HEK293 (cell line): ENCODE measurements around the gene MRPL11.

Source experiments
- ATF2 ChIP-seq: fragments of 450-650 bp; formaldehyde crosslinking; IDR thresholded peaks from 2 replicates; pipeline ENCODE4 v1.5.1; 2016; ENCODE audit warnings: missing biosample characterization, missing genetic modification characterization, low read depth
- BCL11A ChIP-seq: fragments of 450-650 bp; formaldehyde crosslinking; IDR thresholded peaks from 2 replicates; pipeline ENCODE4 v1.5.1; 2016; ENCODE audit warnings: low read depth, missing biosample characterization, missing genetic modification characterization
- BCL11B ChIP-seq: fragments of 450-650 bp; formaldehyde crosslinking; IDR thresholded peaks from 2 replicates; pipeline ENCODE4 v1.5.1; 2016; ENCODE audit warnings: low read depth, missing biosample characterization, missing genetic modification characterization
- EGR2 ChIP-seq: fragments of 450-650 bp; formaldehyde crosslinking; IDR thresholded peaks from 2 replicates; pipeline ENCODE4 v1.5.1; 2016; ENCODE audit warnings: low read depth, missing biosample characterization, missing genetic modification characterization
- IKZF3 ChIP-seq: fragments of 450-650 bp; IDR thresholded peaks from 2 replicates; pipeline ENCODE4 v1.5.0; 2018; ENCODE audit warnings: missing biosample characterization, mild to moderate bottlenecking, missing genetic modification characterization, moderate library complexity
- KLF9 ChIP-seq: fragments of 450-650 bp; formaldehyde crosslinking; IDR thresholded peaks from 2 replicates; pipeline ENCODE4 v1.5.1; 2016; ENCODE audit warnings: missing biosample characterization, missing genetic modification characterization, low read depth
- SP2 ChIP-seq: fragments of 450-650 bp; formaldehyde crosslinking; IDR thresholded peaks from 2 replicates; pipeline ENCODE4 v1.5.1; 2016; ENCODE audit warnings: missing biosample characterization, missing genetic modification characterization
- TRIM28 ChIP-seq: IDR thresholded peaks from 2 replicates; pipeline ENCODE4 v1.6.1; 2011; ENCODE audit warnings: low read length, control low read depth, borderline replicate concordance
- WT1 ChIP-seq: fragments of 450-650 bp; formaldehyde crosslinking; IDR thresholded peaks from 2 replicates; pipeline ENCODE4 v1.5.1; 2016; ENCODE audit warnings: missing biosample characterization, missing genetic modification characterization
- ZFHX2 ChIP-seq: fragments of 450-650 bp; formaldehyde crosslinking; conservative IDR thresholded peaks from 2 replicates; pipeline ENCODE4 v1.5.1; 2016; ENCODE audit warnings: missing biosample characterization, missing genetic modification characterization
- ZFP3 ChIP-seq: fragments of 450-650 bp; formaldehyde crosslinking; IDR thresholded peaks from 2 replicates; pipeline ENCODE4 v1.5.1; 2016; ENCODE audit warnings: low read depth, missing biosample characterization, missing genetic modification characterization
- ZNF10 ChIP-seq: fragments of 450-650 bp; formaldehyde crosslinking; IDR thresholded peaks from 2 replicates; pipeline ENCODE4 v1.5.1; 2017; ENCODE audit warnings: missing biosample characterization, missing genetic modification characterization
- ZNF112 ChIP-seq: fragments of 450-650 bp; formaldehyde crosslinking; IDR thresholded peaks from 2 replicates; pipeline ENCODE4 v1.5.0; 2017; ENCODE audit warnings: missing biosample characterization, missing genetic modification characterization
- ZNF114 ChIP-seq: fragments of 450-650 bp; formaldehyde crosslinking; IDR thresholded peaks from 2 replicates; pipeline ENCODE4 v1.5.0; 2017; ENCODE audit warnings: missing biosample characterization, missing genetic modification characterization
- ZNF169 ChIP-seq: fragments of 450-650 bp; formaldehyde crosslinking; IDR thresholded peaks from 2 replicates; pipeline ENCODE4 v1.5.1; 2016; ENCODE audit warnings: missing biosample characterization, missing genetic modification characterization
- ZNF2 ChIP-seq: fragments of 450-650 bp; formaldehyde crosslinking; IDR thresholded peaks from 2 replicates; pipeline ENCODE4 v1.5.1; 2016; ENCODE audit warnings: missing biosample characterization, missing genetic modification characterization
- ZNF211 ChIP-seq: fragments of 450-650 bp; formaldehyde crosslinking; IDR thresholded peaks from 2 replicates; pipeline ENCODE4 v1.5.1; 2016; ENCODE audit warnings: low read depth, missing biosample characterization, missing genetic modification characterization
- ZNF239 ChIP-seq: fragments of 450-650 bp; formaldehyde crosslinking; IDR thresholded peaks from 2 replicates; pipeline ENCODE4 v1.5.1; 2016; ENCODE audit warnings: missing biosample characterization, missing genetic modification characterization
- ZNF302 ChIP-seq: fragments of 450-650 bp; formaldehyde crosslinking; IDR thresholded peaks from 2 replicates; pipeline ENCODE4 v1.5.1; 2016; ENCODE audit warnings: missing biosample characterization, missing genetic modification characterization, low read depth
- ZNF362 ChIP-seq: fragments of 450-650 bp; formaldehyde crosslinking; IDR thresholded peaks from 2 replicates; pipeline ENCODE4 v1.5.1; 2016; ENCODE audit warnings: missing biosample characterization, missing genetic modification characterization
- ZNF416 ChIP-seq: fragments of 450-650 bp; formaldehyde crosslinking; IDR thresholded peaks from 2 replicates; pipeline ENCODE4 v1.5.1; 2016; ENCODE audit warnings: missing biosample characterization, missing genetic modification characterization
- ZNF433 ChIP-seq: fragments of 450-650 bp; formaldehyde crosslinking; IDR thresholded peaks from 2 replicates; pipeline ENCODE4 v1.5.1; 2016; ENCODE audit warnings: missing biosample characterization, missing genetic modification characterization, low read depth
- ZNF449 ChIP-seq: fragments of 450-650 bp; formaldehyde crosslinking; IDR thresholded peaks from 2 replicates; pipeline ENCODE4 v1.5.1; 2017; ENCODE audit warnings: missing biosample characterization, mild to moderate bottlenecking, missing genetic modification characterization, moderate library complexity
- ZNF544 ChIP-seq: fragments of 450-650 bp; formaldehyde crosslinking; IDR thresholded peaks from 2 replicates; pipeline ENCODE4 v1.5.0; 2017; ENCODE audit warnings: missing biosample characterization, missing genetic modification characterization
- ZNF549 ChIP-seq: fragments of 450-650 bp; IDR thresholded peaks from 2 replicates; pipeline ENCODE4 v1.5.1; 2018; ENCODE audit warnings: missing biosample characterization, missing genetic modification characterization, mild to moderate bottlenecking, inconsistent platforms, moderate library complexity
- ZNF626 ChIP-seq: fragments of 450-650 bp; sonication (Bioruptor Pico); formaldehyde crosslinking; IDR thresholded peaks from 2 replicates; pipeline ENCODE4 v1.5.1; 2018; ENCODE audit warnings: missing biosample characterization, missing genetic modification characterization, inconsistent platforms
- ZNF654 ChIP-seq: fragments of 450-650 bp; formaldehyde crosslinking; IDR thresholded peaks from 2 replicates; pipeline ENCODE4 v1.5.1; 2016; ENCODE audit warnings: low read depth, missing biosample characterization, missing genetic modification characterization
- ZNF701 ChIP-seq: fragments of 450-650 bp; formaldehyde crosslinking; IDR thresholded peaks from 2 replicates; pipeline ENCODE4 v1.5.1; 2016; ENCODE audit warnings: missing biosample characterization, missing genetic modification characterization
- ZNF785 ChIP-seq: fragments of 450-650 bp; formaldehyde crosslinking; IDR thresholded peaks from 2 replicates; pipeline ENCODE4 v1.5.1; 2016; ENCODE audit warnings: missing biosample characterization, missing genetic modification characterization
- ZNF791 ChIP-seq: fragments of 450-650 bp; formaldehyde crosslinking; IDR thresholded peaks from 2 replicates; pipeline ENCODE4 v1.5.1; 2016; ENCODE audit warnings: missing biosample characterization, missing genetic modification characterization
- ZSCAN18 ChIP-seq: fragments of 450-650 bp; formaldehyde crosslinking; IDR thresholded peaks from 2 replicates; pipeline ENCODE4 v1.5.1; 2016; ENCODE audit warnings: missing biosample characterization, missing genetic modification characterization
- TF ChIP-seq, protein P1 (sequence below): fragments of 450-650 bp; formaldehyde crosslinking; IDR thresholded peaks from 2 replicates; pipeline ENCODE4 v1.5.1; 2016; ENCODE audit warnings: missing biosample characterization, missing genetic modification characterization, low read depth

Gene MRPL11

GRCh38 chr11:66438504-66439466 is at the start of gene MRPL11 (continued):
- TF ChIP-seq ZNF791 (no peak), BCL11A (tag by site-specific recombination) (peak; percentile 67; the same call in 1 of the 2 replicates), ZNF544 (tag by site-specific recombination) (no peak), ZNF2 (tag by site-specific recombination) (peak; percentile 74; the same call in 1 of the 2 replicates), BCL11B (tag by site-specific recombination) (peak; percentile 91; the same call in 1 of the 2 replicates), ATF2 (tag by site-specific recombination) (no peak), ZNF654 (tag by site-specific recombination) (peak; percentile 30), ZFP3 (no peak), ZNF416 (tag by site-specific recombination) (no peak), SP2 (tag by site-specific recombination) (no peak; the same call in none of the 2 replicates), ZNF433 (tag by site-specific recombination) (no peak), ZSCAN18 (tag by site-specific recombination) (0 out of 2 replicates have a peak, but pooled peaks have one; percentile 60), ZNF785 (no peak), ZNF211 (tag by site-specific recombination) (no peak), EGR2 (no peak), ZNF10 (no peak), WT1 (no peak), ZNF626 (tag by site-specific recombination) (no peak), ZNF302 (tag by site-specific recombination) (no peak), IKZF3 (no peak), ZNF112 (tag by site-specific recombination) (no peak), ZNF362 (tag by site-specific recombination) (no peak), ZNF549 (tag by site-specific recombination) (no peak), TRIM28 (no peak), ZNF449 (tag by site-specific recombination) (peak; percentile 48; the same call in 1 of the 2 replicates), ZNF114 (tag by site-specific recombination) (no peak), ZNF239 (no peak), KLF9 (tag by site-specific recombination) (no peak), ZNF169 (tag by site-specific recombination) (no peak), ZFHX2 (tag by site-specific recombination) (no peak), ZNF701 (no peak)
- TF ChIP-seq, protein P1, sequence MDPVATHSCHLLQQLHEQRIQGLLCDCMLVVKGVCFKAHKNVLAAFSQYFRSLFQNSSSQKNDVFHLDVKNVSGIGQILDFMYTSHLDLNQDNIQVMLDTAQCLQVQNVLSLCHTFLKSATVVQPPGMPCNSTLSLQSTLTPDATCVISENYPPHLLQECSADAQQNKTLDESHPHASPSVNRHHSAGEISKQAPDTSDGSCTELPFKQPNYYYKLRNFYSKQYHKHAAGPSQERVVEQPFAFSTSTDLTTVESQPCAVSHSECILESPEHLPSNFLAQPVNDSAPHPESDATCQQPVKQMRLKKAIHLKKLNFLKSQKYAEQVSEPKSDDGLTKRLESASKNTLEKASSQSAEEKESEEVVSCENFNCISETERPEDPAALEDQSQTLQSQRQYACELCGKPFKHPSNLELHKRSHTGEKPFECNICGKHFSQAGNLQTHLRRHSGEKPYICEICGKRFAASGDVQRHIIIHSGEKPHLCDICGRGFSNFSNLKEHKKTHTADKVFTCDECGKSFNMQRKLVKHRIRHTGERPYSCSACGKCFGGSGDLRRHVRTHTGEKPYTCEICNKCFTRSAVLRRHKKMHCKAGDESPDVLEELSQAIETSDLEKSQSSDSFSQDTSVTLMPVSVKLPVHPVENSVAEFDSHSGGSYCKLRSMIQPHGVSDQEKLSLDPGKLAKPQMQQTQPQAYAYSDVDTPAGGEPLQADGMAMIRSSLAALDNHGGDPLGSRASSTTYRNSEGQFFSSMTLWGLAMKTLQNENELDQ (tag by site-specific recombination), result no peak
